ENCODE data around the gene EP300.

GRCh38 chr22:41146573-41146972 is 54.2 kb downstream of the EP300 start:
- TF ChIP-seq CTCF (IDR thresholded peaks at IDR 0.05), result no peak
- no peak for TF ChIP-seq POLR2A (IDR thresholded peaks at IDR 0.05)
